ENCODE measurements around the gene KRTAP21-3.

KRTAP21-3 gene

DNA sequence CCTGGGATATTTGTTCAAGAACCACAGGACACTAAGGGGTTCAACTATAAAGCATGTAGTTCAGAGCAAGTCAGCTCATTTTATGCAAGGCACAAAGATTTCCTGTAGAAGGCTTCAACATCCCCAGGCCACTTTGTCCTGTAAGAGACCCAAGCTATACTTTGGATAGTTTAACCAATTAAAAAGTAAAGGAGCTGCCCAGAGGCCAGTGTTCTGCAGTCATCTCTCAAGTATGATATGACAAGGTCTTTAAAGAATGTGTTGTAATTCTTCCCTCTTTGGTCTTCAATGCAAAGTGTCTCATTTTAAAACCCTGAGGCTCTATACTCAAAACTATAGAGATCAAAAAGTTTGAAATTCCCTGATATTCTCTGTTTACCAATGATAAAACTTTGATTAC, 41.8 kb downstream of the KRTAP21-3 start (continued):
- TF ChIP-seq OSR1 (CRISPR knock-in tag; IDR thresholded peaks at IDR 0.05): no peak
- TF ChIP-seq POU6F1 (CRISPR knock-in tag; IDR thresholded peaks at IDR 0.05; ENCODE audit: borderline replicate concordance, low read depth): no peak
- TF ChIP-seq ZNF565 (CRISPR knock-in tag; conservative IDR thresholded peaks at IDR 0.05; ENCODE audit: low read depth): no peak
- TF ChIP-seq PPARA (CRISPR knock-in tag; IDR thresholded peaks at IDR 0.05; ENCODE audit: borderline replicate concordance): no peak
- no peak for TF ChIP-seq ZNF70 (CRISPR knock-in tag; IDR thresholded peaks at IDR 0.05)
- no peak for TF ChIP-seq ZFP30 (CRISPR knock-in tag; IDR thresholded peaks at IDR 0.05)
- no peak for TF ChIP-seq TCF4 (CRISPR knock-in tag; IDR thresholded peaks at IDR 0.05; ENCODE audit: borderline replicate concordance)

GRCh38 chr21:30674312-30674711, 44.3 kb downstream of the KRTAP21-3 start:
- no peak for ATAC-seq
- no peak for TF ChIP-seq TOX (CRISPR knock-in tag; IDR thresholded peaks at IDR 0.05; ENCODE audit: borderline replicate concordance)
- TF ChIP-seq ISL1 (CRISPR knock-in tag; IDR thresholded peaks at IDR 0.05): no peak
- TF ChIP-seq TCF4 (CRISPR knock-in tag; IDR thresholded peaks at IDR 0.05; ENCODE audit: borderline replicate concordance): no peak
- TF ChIP-seq SNAI2 (CRISPR knock-in tag; IDR thresholded peaks at IDR 0.05): no peak
- no peak for TF ChIP-seq ZNF8 (CRISPR knock-in tag; IDR thresholded peaks at IDR 0.05)

DNA sequence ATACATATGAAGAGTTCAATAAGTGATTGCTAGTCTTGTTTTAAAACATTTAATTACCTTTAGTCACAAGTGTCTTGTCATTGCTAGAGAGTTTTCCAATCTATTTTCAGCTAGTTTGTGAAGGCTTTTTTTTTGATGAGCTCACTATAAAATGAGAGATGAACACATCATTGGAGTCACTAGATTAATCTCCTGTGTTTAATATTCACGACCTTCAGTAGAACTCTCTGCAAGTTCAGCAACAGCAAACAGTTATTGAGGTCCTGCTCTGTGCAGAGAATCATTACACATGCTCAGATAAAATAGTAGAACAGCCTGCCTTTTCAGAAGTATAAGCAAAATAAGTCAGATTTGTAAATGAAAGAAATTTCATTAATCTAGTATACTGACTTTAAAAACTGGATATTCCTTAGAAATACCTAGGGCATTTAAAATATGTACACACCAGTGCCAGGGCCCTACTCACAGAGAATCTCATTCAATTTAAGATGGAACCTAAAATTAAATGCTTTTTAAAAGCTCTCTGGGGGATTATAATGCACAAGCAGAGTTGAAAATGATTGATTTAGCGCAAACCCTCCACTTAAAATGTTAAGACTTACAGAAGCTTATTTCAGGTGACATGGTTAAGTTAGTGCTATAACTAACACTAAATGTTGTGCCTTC, 45.5 kb downstream of the KRTAP21-3 start:
- TF ChIP-seq POU6F1 (CRISPR knock-in tag; IDR thresholded peaks at IDR 0.05; ENCODE audit: borderline replicate concordance, low read depth): no peak
- TF ChIP-seq ARNTL (CRISPR knock-in tag; IDR thresholded peaks at IDR 0.05; ENCODE audit: borderline replicate concordance, low read depth): no peak
- TF ChIP-seq ZC3H10 (CRISPR knock-in tag; IDR thresholded peaks at IDR 0.05): no peak
- no peak for TF ChIP-seq ZNF565 (CRISPR knock-in tag; conservative IDR thresholded peaks at IDR 0.05; ENCODE audit: low read depth)
- no peak for TF ChIP-seq ZFP3 (CRISPR knock-in tag; IDR thresholded peaks at IDR 0.05)
- TF ChIP-seq CREB5 (CRISPR knock-in tag; IDR thresholded peaks at IDR 0.05; ENCODE audit: low read depth): no peak
- TF ChIP-seq ESRRG (CRISPR knock-in tag; IDR thresholded peaks at IDR 0.05): no peak
- TF ChIP-seq TCF4 (CRISPR knock-in tag; IDR thresholded peaks at IDR 0.05; ENCODE audit: borderline replicate concordance): no peak
- no peak for TF ChIP-seq PPARA (CRISPR knock-in tag; IDR thresholded peaks at IDR 0.05; ENCODE audit: borderline replicate concordance)
- no peak for ATAC-seq

DNA sequence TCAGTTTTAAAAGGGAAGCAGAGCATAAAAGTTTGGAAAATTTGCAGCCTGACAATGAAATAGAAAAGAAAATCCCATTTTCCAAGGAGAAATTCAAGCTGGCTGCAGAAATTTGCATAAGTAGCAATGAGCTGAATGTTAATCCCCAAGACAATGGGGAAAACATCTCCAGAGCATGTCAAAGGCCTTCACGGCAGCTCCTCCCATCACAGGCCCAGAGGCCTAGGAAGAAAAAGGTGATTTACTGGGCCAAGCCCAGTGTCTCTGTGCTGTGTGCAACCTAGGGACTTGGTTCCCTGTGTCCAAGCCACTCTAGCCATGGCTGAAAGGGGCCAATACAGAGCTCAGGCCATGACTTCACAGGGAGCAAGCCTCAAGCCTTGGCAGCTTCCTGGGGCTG, 49.8 kb downstream of the KRTAP21-3 start:
- no peak for ATAC-seq
- TF ChIP-seq ZFP30 (CRISPR knock-in tag; IDR thresholded peaks at IDR 0.05) (no peak), ISL1 (CRISPR knock-in tag; IDR thresholded peaks at IDR 0.05) (no peak), ZNF565 (CRISPR knock-in tag; conservative IDR thresholded peaks at IDR 0.05; ENCODE audit: low read depth) (no peak), ZNF8 (CRISPR knock-in tag; IDR thresholded peaks at IDR 0.05) (no peak), BACH2 (CRISPR knock-in tag; IDR thresholded peaks at IDR 0.05; ENCODE audit: borderline replicate concordance) (no peak), OSR1 (CRISPR knock-in tag; IDR thresholded peaks at IDR 0.05) (no peak), ARNTL (CRISPR knock-in tag; IDR thresholded peaks at IDR 0.05; ENCODE audit: borderline replicate concordance, low read depth) (no peak)
- TF ChIP-seq, protein P1, sequence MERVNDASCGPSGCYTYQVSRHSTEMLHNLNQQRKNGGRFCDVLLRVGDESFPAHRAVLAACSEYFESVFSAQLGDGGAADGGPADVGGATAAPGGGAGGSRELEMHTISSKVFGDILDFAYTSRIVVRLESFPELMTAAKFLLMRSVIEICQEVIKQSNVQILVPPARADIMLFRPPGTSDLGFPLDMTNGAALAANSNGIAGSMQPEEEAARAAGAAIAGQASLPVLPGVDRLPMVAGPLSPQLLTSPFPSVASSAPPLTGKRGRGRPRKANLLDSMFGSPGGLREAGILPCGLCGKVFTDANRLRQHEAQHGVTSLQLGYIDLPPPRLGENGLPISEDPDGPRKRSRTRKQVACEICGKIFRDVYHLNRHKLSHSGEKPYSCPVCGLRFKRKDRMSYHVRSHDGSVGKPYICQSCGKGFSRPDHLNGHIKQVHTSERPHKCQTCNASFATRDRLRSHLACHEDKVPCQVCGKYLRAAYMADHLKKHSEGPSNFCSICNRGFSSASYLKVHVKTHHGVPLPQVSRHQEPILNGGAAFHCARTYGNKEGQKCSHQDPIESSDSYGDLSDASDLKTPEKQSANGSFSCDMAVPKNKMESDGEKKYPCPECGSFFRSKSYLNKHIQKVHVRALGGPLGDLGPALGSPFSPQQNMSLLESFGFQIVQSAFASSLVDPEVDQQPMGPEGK (CRISPR knock-in tag; IDR thresholded peaks at IDR 0.05; ENCODE audit: borderline replicate concordance): no peak

Data from SK-N-SH treated with all-trans-retinoic acid at 6 μM for 48 hours (cell line).